Superior temporal gyrus (tissue), 1 donor: ENCODE results near the gene DMD.
A peak's percentile ranks its signal among the peaks of the same experiment; 100 is the strongest.

Source experiments
- DNase-seq: peaks from one replicate; pipeline ENCODE4 v3.0.0-alpha.2; 2016; ENCODE audit errors: extremely low spot score

Gene DMD

GRCh38 chrX:31355206-31355955, 1856.0 kb downstream of the DMD start:
- DNase-seq: no peak

DNA sequence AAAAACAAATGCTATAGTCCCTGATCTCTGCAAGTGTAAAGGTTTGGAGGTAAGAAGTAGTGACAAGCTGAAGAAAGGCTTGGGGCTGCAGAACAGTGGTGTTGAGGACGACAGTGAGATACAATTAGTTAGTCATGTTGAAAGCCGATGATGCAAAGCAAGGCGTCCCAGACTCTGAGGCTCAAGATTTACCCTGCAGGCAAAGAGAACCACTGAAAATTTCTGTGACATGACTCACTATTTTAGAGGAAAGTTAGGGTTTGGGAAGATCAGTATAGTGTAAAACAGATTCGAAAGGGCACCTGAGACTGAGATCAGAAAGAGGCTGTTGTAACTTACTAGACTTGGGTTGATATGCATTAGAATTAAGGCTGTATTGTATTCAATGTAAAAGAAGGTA, 1858.3 kb downstream of the DMD start:
- DNase-seq: no peak

DNA sequence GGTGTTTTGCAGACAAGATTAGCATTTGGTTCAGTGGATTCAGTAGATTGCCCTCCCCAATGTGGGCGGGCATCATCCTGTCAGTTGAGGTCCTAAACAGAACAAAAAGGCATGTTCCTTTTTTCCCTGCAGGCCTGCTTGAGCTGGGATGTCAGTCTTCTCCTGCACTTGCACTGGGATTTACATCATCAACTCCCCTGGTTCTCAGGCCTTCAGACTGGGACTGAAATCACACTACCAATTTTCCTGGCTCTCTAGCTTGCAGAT, 1860.6 kb downstream of the DMD start:
- no peak for DNase-seq

GRCh38 chrX:31349515-31349914, 1861.8 kb downstream of the DMD start:
- DNase-seq: no peak

DNA sequence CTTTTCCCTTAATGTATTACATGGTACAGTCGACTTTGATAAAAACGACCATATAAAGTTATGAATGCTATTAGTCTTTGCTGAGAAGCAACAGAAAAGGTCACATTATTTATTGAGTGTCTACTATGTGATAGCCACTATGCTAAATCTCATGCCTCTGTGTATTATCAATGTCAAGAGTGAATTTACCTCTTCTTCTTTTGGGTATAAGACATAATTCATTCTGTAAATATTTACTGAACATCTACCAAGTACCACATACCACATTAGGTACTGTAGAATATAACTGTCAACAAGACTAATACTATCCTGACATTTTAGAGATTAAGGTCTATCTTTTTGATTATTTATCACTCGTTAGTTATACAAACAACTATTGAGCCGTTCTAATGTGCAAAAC, 1870.8 kb downstream of the DMD start:
- no peak for DNase-seq

DNA sequence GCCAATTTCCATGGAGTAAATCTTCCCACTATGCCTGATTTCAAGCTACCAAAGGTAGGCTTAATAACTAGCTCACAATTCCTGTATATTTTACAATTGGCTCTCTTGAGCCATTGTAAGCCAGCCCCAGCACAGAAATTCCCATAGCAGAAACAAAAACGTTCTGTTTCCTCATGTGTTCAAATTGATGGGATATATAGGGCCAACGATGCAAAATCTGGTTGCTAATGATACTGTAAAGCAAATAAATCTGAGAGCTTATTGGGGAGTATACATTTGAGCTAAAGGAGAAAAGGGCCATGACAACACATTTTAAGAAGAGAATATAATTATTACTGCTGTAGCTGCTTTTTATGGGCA, 1872.4 kb downstream of the DMD start:
- DNase-seq: no peak

GRCh38 chrX:31337332-31337731, 1874.0 kb downstream of the DMD start:
- DNase-seq: peak; percentile 23

DNA sequence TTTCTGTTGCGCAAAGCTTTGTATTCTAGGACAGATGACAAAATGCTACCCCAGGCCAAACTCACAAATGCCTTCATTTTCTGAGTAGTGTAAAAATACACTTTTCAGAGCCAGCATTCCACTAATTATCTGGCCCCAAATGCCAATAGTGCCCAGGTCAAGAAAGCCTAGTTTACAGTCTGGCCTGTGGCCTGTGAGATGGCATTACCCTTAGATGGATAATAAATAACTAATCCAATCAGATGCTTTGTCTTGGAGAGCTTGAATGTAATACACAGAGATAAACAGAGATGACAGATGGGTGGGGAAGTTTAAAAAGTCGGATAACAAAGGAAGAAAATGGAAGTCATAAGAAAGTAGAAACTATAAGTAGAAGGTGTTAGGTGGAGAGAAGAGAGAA, 1874.9 kb downstream of the DMD start:
- no peak for DNase-seq

- DNase-seq: no peak
Observed at GRCh38 chrX:31334997-31335396, 1876.4 kb downstream of the DMD start.

- DNase-seq: no peak
Observed at GRCh38 chrX:31333165-31333831, 1878.1 kb downstream of the DMD start.

- DNase-seq: no peak
Observed at GRCh38 chrX:31331928-31332327, 1879.4 kb downstream of the DMD start.

GRCh38 chrX:31331015-31331414, 1880.3 kb downstream of the DMD start:
- no peak for DNase-seq

GRCh38 chrX:31329298-31329697, 1882.1 kb downstream of the DMD start:
- DNase-seq: no peak

DNA sequence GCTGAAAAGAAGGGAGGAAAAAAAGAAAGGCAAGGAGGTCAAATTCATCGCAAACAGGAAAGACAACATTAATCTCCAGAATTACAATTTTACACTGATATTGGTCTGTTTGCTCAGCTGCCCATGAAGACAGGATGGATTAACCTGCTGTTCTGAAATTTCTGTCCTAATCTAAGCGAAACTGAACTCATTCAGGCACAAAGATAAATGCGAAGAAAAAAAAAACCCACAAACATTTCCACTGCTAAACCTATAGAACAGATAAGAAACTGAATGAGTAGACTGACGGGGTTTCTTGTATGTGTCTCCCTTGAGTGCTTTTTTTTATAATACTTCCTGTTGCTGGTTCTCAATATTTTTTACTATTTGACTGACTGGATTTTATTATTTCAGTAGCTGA, 1887.7 kb downstream of the DMD start:
- no peak for DNase-seq

DNA sequence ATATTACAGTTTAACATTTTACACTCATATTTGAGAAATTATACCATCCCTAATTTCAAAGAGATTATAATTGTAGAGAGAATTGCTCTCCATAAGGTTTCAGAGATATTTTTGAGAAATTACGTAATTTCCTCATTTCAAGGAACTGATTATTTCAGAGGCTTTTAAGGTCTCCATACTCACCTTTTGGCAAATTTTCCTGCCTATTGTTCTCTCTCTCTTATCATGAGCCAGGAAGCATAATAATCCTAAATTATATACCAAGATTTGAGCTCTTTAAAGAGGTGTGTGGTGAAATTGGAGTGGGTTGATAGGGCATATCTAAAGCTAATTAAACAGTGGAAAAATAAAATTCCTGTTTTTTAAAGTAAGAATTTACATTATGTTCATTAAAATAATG, 1890.6 kb downstream of the DMD start:
- DNase-seq: no peak

DNA sequence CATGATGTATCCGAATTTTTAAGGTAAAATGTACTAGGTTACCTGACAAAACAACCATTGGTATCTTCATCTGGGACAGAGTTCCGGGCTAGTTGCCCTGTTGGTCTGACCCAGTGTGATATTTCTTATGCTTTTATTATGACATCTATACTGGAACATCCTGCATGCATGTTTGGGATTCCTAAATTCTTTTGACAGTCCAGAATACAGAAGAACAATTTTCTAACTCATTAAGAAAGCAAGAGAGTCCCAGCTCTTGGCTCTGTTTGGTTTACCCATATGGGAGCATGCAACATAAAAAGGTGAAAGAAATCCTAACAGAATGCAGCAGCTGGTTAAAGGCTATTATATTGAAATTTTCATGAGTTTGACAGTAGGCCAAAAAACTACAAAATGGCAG, 1891.8 kb downstream of the DMD start:
- DNase-seq: no peak

- DNase-seq: no peak
Observed at GRCh38 chrX:31318866-31319265, 1892.5 kb downstream of the DMD start.

GRCh38 chrX:31316340-31316991, 1894.9 kb downstream of the DMD start:
- no peak for DNase-seq

DNA sequence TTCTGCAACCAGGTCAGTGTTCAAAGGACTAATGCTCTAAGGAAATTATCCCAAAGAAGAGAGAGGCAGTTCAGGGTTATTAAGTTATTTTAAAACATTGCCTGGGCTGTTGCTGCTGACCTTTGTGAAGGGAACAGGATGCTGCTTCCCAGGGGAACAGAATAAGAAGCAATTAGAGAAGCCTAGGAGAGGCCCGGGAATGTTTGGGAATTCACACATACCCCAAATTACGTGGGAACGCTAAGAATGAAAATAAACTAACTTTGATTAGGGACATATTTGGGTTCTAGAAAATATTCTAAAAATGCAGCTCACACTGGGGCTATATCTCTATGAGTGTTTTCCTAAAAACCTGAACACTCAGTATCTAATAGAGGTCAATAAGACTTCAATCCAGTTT, 1896.4 kb downstream of the DMD start:
- no peak for DNase-seq

DNA sequence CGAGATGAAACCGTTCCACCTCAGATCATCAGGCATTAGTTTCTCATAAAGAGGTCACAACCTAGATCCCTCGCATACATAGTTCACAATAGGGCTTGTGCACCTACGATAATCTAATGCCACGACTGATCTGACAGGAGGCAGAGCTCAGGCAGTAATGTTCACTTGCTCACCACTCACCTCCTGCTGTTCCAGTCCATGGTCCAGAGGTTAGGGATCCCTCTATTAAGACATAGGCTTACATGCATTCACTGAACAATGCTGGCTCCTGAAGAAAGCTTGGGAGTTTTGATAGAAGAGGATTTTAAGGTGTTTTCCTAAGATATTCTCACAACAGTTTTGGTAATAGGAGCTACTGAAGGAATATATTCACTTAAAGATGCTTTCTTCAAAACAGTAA, 1903.4 kb downstream of the DMD start:
- no peak for DNase-seq

DNA sequence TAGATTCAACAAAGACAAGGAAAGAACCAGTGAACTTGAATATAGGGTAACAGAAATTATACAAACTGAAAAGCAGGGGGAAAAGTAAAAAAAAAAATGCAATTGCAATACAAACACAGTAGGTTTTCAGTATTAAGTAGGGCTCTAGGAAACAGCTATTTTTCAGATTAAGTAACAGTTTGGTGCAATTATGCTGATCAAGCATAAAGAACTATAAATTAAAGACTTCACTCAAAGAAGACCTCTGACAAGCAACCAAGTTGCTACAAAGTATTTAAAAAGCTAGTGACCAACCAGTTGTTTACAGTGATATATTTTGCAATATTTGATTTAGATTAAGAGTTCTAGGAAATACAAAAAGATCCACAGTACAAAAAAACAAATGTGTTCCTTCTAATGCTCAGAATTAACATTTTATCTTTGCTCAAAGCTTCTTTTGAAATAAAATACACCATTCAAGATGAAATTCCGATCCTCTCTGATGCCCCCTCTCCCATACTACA, 1908.7 kb downstream of the DMD start:
- DNase-seq: no peak

GRCh38 chrX:31301941-31302340, 1909.4 kb downstream of the DMD start:
- no peak for DNase-seq

DNA sequence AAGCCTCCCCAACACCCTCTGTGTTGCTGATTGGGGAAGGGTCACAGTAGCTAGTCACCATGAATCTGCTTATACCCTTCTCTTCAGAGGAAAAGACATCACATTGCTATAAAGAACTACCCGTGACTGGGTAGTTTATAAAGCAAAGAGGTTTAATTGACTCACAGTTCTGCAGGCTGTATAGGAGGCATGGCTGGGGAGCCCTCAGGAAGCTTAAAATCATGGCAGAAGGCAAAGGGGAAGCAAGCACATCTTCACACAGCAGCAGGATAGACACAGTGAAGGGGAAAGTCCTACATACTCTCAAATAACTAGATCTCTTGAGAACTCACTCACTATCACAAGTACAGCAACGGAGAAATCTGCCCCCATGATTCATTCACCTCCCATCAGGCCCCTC, 1910.1 kb downstream of the DMD start:
- DNase-seq: no peak
